Liver (tissue), 9 donors: ENCODE results near the gene GTPBP8. TPM values are rescaled to one million over a fixed set of nuclear protein-coding genes. Genes with fewer than 3 reads are reported as not detected.

Experiments
- DNase-seq: peaks from one replicate; pipeline ENCODE4 v3.0.0-alpha.2; 2017; ENCODE audit warnings: low spot score
- H3K27ac ChIP-seq, 2 donors: one replicate each; pipeline ENCODE4 v1.7.0; 2013; ENCODE audit warnings: inconsistent platforms in 2 of 2, low read length in 2 of 2, control low read depth in 1 of 2, low read depth in 1 of 2, mild to moderate bottlenecking in 1 of 2
- H3K27me3 ChIP-seq, 4 donors: one replicate each; pipeline versions ENCODE4 v1.6.1 to v1.7.0; 2013; ENCODE audit warnings: low read length in 3 of 4, inconsistent platforms in 1 of 4, mild to moderate bottlenecking in 1 of 4, moderate library complexity in 1 of 4; ENCODE audit not compliant: control insufficient read depth in 4 of 4, insufficient read depth in 4 of 4
- H3K36me3 ChIP-seq, 4 donors: one replicate each; pipeline versions ENCODE4 v1.6.1 to v1.7.0; 2013; ENCODE audit warnings: low read length in 3 of 4, mild to moderate bottlenecking in 3 of 4, low read depth in 1 of 4, moderate library complexity in 1 of 4; ENCODE audit not compliant: control insufficient read depth in 4 of 4, insufficient read depth in 3 of 4
- H3K4me1 ChIP-seq, 4 donors: one replicate each; pipeline versions ENCODE4 v1.6.1 to v1.7.0; 2013; ENCODE audit warnings: low read length in 3 of 4, mild to moderate bottlenecking in 3 of 4, moderate library complexity in 1 of 4; ENCODE audit not compliant: control insufficient read depth in 4 of 4, insufficient read depth in 4 of 4
- H3K4me3 ChIP-seq, 3 donors: one replicate each; pipeline versions ENCODE4 v1.6.1 to v1.7.0; 2013; ENCODE audit warnings: low read length in 3 of 3, control low read depth in 1 of 3, low read depth in 1 of 3, mild to moderate bottlenecking in 1 of 3
- H3K9ac ChIP-seq, 2 donors: one replicate each; pipeline ENCODE4 v1.7.0; 2013; ENCODE audit warnings: low read length in 2 of 2, mild to moderate bottlenecking in 2 of 2, moderate library complexity in 2 of 2, control low read depth in 1 of 2, low read depth in 1 of 2
- H3K9me3 ChIP-seq, 4 donors: one replicate each; pipeline versions ENCODE4 v1.6.1 to v1.7.0; 2013; ENCODE audit warnings: low read length in 3 of 4; ENCODE audit not compliant: control insufficient read depth in 4 of 4
- CTCF ChIP-seq: fragments of 150-350 bp; IDR thresholded peaks from 2 replicates; pipeline ENCODE4 v1.5.1; 2017; ENCODE audit warnings: improper control_type of control experiment, low read depth, low read length; ENCODE audit not compliant: missing input control
- EGR1 ChIP-seq, 2 donors: IDR thresholded peaks; 2 replicates each; pipeline ENCODE4 v1.6.1; 2016 to 2018; ENCODE audit warnings: antibody characterized with exemption in 2 of 2, low read depth in 2 of 2
- FOXA1 ChIP-seq: IDR thresholded peaks from 2 replicates; pipeline ENCODE4 v1.6.1; 2016; ENCODE audit warnings: antibody characterized with exemption
- FOXA2 ChIP-seq: IDR thresholded peaks from 2 replicates; pipeline ENCODE4 v1.6.1; 2016; ENCODE audit warnings: antibody characterized with exemption
- GABPA ChIP-seq, 2 donors: IDR thresholded peaks in 1 of 2; conservative IDR thresholded peaks in 1 of 2; 2 replicates each; pipeline ENCODE4 v1.6.1; 2016; ENCODE audit warnings: antibody characterized with exemption in 2 of 2, mild to moderate bottlenecking in 1 of 2, moderate library complexity in 1 of 2
- HNF4A ChIP-seq, 2 donors: conservative IDR thresholded peaks; 2 replicates each; pipeline ENCODE4 v1.6.1; 2016; ENCODE audit warnings: antibody characterized with exemption in 2 of 2, mild to moderate bottlenecking in 2 of 2
- HNF4G ChIP-seq: IDR thresholded peaks from 2 replicates; pipeline ENCODE4 v1.6.1; 2016; ENCODE audit warnings: antibody characterized with exemption
- JUND ChIP-seq, 2 donors: IDR thresholded peaks; 2 replicates each; pipeline ENCODE4 v1.6.1; 2016; ENCODE audit warnings: antibody characterized with exemption in 2 of 2
- MAX ChIP-seq: IDR thresholded peaks from 2 replicates; pipeline ENCODE4 v1.6.1; 2016; ENCODE audit warnings: antibody characterized with exemption
- NR2F2 ChIP-seq: IDR thresholded peaks from 2 replicates; pipeline ENCODE4 v1.6.1; 2016; ENCODE audit warnings: antibody characterized with exemption
- RAD21 ChIP-seq, 2 donors: IDR thresholded peaks; 2 replicates each; pipeline ENCODE4 v1.6.1; 2016; ENCODE audit warnings: antibody characterized with exemption in 2 of 2, mild to moderate bottlenecking in 2 of 2
- RXRA ChIP-seq, 2 donors: IDR thresholded peaks; 2 replicates each; pipeline ENCODE4 v1.6.1; 2017 to 2018; ENCODE audit warnings: antibody characterized with exemption in 2 of 2, mild to moderate bottlenecking in 1 of 2
- SP1 ChIP-seq: IDR thresholded peaks from 2 replicates; pipeline ENCODE4 v1.6.1; 2018; ENCODE audit warnings: antibody characterized with exemption, mild to moderate bottlenecking
- TAF1 ChIP-seq: conservative IDR thresholded peaks from 2 replicates; pipeline ENCODE4 v1.6.1; 2016; ENCODE audit warnings: antibody characterized with exemption, mild to moderate bottlenecking
- YY1 ChIP-seq: IDR thresholded peaks from 2 replicates; pipeline ENCODE4 v1.6.1; 2016; ENCODE audit warnings: antibody characterized with exemption, mild to moderate bottlenecking
- WGBS: extraction: QIAGEN DNeasy Blood & Tissue Kit; methylation state at CpG from one replicate; pipeline ENCODE4 v1.1.7; 2013; 5-methylcytosine and 5-hydroxymethylcytosine counted together
- polyA plus RNA-seq, 2 donors: library from polyadenylated mRNA; stranded (reverse) in 1 of 2; unstranded in 1 of 2; fragments of 200-250 nt in 1 of 2; fragments of >200 nt in 1 of 2; fragmentation: Nextera tagmentation in 1 of 2; extraction: Ambion mirVana in 1 of 2; gene quantifications; one replicate each; pipeline versions ENCODE4 v1.2.1 to v1.2.3, GENCODE V29; 2013 to 2015
- total RNA-seq, 2 donors: library from RNA; depleted of rRNA; stranded (reverse); fragments of >200 nt; gene quantifications; one replicate each; pipeline ENCODE4 v1.2.3, GENCODE V29; 2014
- TF ChIP-seq, protein P1 (sequence below): IDR thresholded peaks from 2 replicates; pipeline ENCODE4 v1.6.1; 2016; ENCODE audit warnings: antibody characterized with exemption, mild to moderate bottlenecking
- TF ChIP-seq, protein P2 (sequence below): IDR thresholded peaks from 2 replicates; pipeline ENCODE4 v1.6.1; 2016; ENCODE audit warnings: antibody characterized with exemption
- TF ChIP-seq, protein P3 (sequence below): IDR thresholded peaks from 2 replicates; pipeline ENCODE4 v1.6.1; 2016; ENCODE audit warnings: antibody characterized with exemption
- donor health status: healthy.
- donor health status: healthy.
- donor health status: healthy.
- donor health status: healthy.
- donor health status: healthy.

Gene GTPBP8
- total and polyA plus RNA-seq, 4 donors, result 7.4 to 17.6 (median 9.2) TPM

DNA sequence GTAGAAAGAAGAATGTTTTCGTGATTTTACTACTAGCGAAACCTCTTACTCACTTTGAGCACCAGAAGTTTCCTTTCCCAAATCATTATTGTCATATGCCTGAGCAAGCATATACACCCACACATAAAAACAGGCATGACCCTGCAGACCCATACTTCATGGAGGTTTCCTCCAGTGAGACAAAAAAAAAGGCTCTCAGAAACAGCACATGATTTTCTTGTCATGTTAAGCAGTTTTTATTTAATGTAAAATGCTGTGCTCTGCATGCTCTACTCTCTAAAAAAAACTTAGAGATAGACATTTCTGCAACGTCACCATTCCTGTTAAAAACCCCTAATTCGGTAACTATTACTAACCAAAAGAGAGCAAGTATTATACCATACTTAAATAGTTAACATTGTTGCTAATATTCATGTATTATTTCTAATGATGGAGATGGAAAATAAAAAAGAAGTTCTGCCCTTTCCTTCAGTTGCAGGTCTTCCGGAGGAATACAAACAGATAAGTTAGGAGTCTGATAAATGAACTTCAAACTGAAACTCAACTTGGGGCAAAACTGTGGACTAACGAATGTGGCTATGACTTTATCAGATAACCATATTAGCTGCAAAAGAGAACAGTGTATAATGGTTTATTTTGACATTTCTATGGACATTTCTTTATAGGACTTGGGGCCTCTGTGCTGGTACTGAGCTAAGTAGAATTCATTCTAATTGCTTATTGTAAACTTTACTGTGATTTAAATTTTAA lies 31.8 kb upstream of the GTPBP8 start:
- Histone ChIP-seq H3K36me3 (no peaks in the 10 kb centered on the region), H3K9ac (no peak overlapping the region), H3K4me1 (no peaks in the 10 kb centered on the region), H3K27me3 (peaks cover 0 to 3% (median 1%) of the 10 kb centered on the region in 4 donors), H3K27ac (no peak overlapping the region), H3K9me3 (peaks cover 0 to 3% (median 3%) of the 10 kb centered on the region in 4 donors), H3K4me3 (no peak overlapping the region)
- no peak for TF ChIP-seq EGR1 (IDR thresholded peaks at IDR 0.05; ENCODE audit: low read depth in 2 of 2)
- TF ChIP-seq JUND (IDR thresholded peaks at IDR 0.05), result no peak
- no peak for TF ChIP-seq MAX
- no peak for TF ChIP-seq GABPA (IDR thresholded peaks at IDR 0.05 in 1 of 2, conservative IDR thresholded peaks at IDR 0.05 in 1 of 2)
- no peak for TF ChIP-seq HNF4A (conservative IDR thresholded peaks at IDR 0.05)
- no peak for TF ChIP-seq HNF4G
- TF ChIP-seq CTCF, result no peak
- TF ChIP-seq, protein P1, sequence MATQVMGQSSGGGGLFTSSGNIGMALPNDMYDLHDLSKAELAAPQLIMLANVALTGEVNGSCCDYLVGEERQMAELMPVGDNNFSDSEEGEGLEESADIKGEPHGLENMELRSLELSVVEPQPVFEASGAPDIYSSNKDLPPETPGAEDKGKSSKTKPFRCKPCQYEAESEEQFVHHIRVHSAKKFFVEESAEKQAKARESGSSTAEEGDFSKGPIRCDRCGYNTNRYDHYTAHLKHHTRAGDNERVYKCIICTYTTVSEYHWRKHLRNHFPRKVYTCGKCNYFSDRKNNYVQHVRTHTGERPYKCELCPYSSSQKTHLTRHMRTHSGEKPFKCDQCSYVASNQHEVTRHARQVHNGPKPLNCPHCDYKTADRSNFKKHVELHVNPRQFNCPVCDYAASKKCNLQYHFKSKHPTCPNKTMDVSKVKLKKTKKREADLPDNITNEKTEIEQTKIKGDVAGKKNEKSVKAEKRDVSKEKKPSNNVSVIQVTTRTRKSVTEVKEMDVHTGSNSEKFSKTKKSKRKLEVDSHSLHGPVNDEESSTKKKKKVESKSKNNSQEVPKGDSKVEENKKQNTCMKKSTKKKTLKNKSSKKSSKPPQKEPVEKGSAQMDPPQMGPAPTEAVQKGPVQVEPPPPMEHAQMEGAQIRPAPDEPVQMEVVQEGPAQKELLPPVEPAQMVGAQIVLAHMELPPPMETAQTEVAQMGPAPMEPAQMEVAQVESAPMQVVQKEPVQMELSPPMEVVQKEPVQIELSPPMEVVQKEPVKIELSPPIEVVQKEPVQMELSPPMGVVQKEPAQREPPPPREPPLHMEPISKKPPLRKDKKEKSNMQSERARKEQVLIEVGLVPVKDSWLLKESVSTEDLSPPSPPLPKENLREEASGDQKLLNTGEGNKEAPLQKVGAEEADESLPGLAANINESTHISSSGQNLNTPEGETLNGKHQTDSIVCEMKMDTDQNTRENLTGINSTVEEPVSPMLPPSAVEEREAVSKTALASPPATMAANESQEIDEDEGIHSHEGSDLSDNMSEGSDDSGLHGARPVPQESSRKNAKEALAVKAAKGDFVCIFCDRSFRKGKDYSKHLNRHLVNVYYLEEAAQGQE, result no peak
- TF ChIP-seq RXRA (IDR thresholded peaks at IDR 0.05), result no peak
- no peak for TF ChIP-seq NR2F2
- no peak for TF ChIP-seq RAD21 (IDR thresholded peaks at IDR 0.05)
- TF ChIP-seq TAF1, result no peak
- no peak for TF ChIP-seq FOXA1
- no peak for TF ChIP-seq SP1
- TF ChIP-seq, protein P2, sequence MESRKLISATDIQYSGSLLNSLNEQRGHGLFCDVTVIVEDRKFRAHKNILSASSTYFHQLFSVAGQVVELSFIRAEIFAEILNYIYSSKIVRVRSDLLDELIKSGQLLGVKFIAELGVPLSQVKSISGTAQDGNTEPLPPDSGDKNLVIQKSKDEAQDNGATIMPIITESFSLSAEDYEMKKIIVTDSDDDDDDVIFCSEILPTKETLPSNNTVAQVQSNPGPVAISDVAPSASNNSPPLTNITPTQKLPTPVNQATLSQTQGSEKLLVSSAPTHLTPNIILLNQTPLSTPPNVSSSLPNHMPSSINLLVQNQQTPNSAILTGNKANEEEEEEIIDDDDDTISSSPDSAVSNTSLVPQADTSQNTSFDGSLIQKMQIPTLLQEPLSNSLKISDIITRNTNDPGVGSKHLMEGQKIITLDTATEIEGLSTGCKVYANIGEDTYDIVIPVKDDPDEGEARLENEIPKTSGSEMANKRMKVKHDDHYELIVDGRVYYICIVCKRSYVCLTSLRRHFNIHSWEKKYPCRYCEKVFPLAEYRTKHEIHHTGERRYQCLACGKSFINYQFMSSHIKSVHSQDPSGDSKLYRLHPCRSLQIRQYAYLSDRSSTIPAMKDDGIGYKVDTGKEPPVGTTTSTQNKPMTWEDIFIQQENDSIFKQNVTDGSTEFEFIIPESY, result no peak
- TF ChIP-seq YY1, result no peak
- TF ChIP-seq, protein P3, sequence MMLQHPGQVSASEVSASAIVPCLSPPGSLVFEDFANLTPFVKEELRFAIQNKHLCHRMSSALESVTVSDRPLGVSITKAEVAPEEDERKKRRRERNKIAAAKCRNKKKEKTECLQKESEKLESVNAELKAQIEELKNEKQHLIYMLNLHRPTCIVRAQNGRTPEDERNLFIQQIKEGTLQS, result no peak
- no peak for TF ChIP-seq FOXA2
- DNase-seq, result no peak
- 47% methylated on average over 6 of the region's 6 CpGs for WGBS
